Cerebellar cortex (tissue), 1 donor: Measurements from ENCODE around the gene CAMK2B.
A peak's percentile ranks its signal among the peaks of the same experiment; 100 is the strongest.

Experiments used
- DNase-seq: peaks from one replicate; pipeline ENCODE4 v3.0.0-alpha.2; 2015; ENCODE audit warnings: low spot score

The CAMK2B gene

DNA sequence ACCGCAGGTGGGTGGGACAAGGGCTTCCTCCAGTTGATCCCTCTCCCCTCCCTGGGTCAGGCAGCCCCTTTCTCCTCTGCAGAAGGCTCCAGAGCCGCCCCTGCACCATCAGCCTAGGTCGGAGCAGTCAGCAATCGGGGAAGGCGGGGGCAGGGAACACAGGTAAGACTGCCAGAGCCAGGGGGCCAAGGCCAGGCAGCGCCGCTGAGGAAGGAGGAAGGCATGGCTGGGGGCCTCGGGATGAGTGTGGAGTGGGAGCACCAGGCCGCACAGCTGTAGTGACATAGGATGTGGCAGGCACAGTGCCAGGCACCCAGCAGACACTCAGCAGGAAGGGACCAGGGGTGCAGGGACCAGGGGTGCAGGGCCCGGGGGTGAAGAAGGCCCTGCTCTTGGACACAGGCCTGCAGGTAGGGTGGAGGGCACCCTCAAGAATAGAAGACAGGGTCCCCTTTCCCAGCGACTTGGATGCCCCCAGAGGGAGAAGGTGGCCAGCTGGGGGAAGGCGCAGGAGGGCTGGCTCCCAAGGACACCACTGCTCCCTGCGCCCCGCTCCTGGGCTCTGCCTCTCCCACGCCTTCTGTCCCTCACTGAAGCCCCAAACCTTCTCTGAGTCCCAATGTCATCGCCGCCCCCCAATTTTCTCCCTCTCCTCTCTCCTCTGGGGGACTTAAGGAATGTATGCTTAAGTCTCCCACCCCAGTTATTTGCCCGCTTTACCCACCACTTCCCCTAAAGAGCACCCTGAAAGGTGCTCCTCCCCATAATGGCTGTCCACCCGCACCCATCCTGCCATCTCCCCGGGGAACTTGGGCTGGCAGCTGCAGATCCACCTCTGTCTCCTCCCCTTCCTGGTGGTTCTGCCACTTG lies 38.5 kb downstream of the CAMK2B start:
- no peak for DNase-seq

DNA sequence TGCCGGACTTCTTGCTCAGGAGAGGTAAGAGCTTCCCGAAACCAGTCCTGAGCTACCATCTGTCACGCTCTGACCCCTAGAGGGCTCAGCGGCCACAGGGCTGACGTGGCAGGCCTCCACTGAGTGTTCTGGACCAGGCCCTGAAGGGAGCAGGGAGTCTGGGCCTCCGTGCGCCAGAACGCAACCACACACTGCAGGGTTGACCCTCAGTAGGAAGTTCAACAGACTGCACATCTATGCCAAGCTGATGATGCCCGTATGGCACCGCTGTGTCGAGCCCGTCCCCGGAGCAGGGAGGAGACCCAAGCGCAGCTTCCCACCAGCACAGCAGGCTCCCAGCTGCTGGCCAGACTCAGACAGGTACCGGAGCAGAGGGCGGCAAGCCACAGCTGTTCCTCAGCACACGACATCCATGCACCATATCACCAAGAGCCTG lies 39.2 kb downstream of the CAMK2B start:
- DNase-seq, result peak; percentile 77

DNA sequence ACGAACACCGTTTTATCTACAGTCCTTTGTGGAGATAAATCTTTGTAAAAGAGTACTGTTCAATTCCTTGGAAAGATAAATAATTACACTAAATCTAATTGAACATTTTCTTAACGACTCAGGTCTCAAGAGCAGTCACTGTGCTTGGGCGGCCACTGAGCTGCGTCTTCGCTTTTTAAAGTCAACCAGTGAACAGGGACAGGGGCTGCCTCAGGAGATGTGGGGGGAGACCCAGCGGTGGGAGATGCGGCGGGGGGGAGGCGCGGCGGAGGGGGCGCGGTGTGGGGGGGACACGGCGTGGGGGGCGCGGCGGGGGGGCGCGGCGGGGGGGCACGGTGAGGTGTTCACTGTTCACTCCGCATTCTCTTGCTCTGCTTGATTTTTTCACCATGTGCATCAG lies 39.8 kb downstream of the CAMK2B start:
- no peak for DNase-seq

DNA sequence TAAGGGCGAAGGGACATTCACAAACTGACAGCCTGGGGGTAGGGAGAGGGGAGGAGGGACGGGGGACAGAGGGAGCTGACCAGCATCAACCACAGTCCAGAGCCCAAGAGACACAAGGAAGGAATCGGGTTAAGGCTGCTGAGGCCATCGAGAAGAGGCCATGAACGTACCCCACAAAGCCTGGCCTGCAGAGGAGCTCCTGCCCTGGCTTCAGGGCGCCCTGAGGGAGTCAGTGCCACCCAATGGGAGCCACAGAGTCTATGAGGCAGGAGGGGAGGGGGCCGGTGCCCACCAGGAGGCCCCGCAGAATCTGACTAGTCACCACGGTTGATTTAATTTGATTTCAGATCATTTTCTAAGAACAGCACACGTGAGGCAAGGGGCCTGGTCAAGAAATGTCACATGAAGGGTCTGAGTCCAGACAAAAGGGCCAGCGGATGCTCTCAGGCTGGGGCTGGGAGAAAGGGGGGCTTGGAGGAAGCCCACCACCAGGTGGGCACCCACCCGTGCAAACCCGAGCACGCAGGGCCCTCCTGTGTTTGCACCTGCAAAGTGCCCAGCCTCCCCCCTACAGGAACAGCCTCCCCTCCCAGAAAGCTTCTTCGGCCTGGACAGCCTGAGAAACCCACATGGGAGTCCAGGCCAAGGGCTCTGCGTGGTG lies 40.4 kb downstream of the CAMK2B start:
- DNase-seq, result no peak

DNA sequence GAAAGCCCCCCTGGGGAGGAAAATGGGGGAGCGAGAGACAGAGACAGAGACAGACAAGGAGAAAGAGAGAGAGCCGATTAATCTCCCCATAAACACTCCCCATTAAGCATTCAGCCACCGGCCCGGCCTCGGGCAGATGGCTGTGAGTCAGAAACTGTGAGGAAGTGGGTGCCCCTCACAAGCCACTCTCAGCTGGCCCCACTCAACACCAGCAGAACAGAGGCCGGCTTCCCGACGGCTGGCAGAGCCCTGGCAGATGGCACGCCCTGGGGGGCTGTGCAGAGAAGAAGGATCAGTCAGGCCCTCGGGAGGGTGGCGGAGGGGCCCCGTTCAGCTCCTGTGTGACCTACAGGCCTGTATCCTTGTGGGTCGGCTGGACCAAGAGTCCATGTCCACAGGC lies 41.2 kb downstream of the CAMK2B start:
- no peak for DNase-seq

DNA sequence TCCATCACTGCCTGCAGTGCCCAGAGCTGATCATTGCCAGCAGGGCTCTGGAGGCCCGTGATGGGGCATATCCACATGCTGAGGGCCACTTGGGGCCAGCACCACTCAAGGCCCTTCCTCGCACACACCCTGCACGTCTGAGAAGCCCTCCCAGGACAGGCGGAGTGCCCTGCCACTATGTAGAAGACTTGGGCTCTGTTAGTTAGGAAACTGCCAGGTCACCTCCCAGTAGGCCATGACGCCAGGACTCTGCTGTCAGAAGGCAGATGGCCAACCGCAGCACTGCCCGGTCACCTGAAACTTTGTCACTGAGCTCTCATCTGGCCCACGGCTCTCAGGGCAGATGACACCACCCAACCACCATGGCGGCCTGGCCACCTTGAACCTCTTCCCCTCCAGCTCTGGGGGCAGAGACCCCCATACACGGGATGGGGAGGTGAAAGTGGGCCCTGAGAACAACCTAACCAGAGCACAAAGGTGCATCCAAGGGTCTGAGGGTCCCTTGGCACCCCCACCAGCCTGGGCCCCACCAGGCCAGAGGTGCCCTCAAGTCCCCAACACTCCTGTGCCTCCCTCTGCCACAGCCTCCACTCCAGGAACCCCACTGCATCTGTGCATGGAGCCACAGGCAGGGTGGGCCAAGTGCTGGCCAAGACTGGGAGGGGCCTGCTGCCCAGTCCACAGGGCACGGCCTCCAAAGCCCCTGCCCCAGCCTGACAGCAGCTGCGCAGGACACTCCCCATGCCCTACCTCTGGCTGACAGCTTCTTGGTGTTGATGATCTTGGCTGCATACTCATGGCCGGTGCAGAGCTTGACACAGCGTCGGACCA lies 41.8 kb downstream of the CAMK2B start:
- DNase-seq, result no peak

DNA sequence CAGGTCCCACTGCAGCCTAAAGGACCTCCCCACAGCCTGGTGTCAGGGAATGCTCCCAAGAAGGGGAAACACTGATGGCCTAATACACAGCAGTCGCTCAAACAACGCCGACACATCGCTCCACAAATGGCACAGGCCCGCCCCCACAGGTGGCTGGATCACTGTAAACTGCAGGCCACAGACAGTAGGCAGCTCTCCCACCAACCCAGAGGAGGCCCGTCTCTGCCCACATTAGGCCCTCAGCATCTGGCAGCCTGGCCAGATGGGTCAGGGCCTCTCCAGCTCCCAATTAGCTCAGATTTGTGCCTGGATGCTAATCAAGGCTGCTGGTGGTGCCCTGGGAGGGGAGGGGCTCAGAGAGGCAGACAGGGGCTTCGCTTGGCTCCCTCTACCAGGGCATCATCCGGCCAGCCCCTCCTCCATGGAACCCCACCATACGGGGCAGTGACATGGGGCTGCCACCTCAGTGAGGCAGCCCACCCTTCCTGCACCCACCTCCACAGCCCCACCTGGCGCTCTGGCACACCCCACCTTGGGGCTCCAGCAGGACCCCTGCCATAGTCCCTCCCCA lies 42.7 kb downstream of the CAMK2B start:
- no peak for DNase-seq

DNA sequence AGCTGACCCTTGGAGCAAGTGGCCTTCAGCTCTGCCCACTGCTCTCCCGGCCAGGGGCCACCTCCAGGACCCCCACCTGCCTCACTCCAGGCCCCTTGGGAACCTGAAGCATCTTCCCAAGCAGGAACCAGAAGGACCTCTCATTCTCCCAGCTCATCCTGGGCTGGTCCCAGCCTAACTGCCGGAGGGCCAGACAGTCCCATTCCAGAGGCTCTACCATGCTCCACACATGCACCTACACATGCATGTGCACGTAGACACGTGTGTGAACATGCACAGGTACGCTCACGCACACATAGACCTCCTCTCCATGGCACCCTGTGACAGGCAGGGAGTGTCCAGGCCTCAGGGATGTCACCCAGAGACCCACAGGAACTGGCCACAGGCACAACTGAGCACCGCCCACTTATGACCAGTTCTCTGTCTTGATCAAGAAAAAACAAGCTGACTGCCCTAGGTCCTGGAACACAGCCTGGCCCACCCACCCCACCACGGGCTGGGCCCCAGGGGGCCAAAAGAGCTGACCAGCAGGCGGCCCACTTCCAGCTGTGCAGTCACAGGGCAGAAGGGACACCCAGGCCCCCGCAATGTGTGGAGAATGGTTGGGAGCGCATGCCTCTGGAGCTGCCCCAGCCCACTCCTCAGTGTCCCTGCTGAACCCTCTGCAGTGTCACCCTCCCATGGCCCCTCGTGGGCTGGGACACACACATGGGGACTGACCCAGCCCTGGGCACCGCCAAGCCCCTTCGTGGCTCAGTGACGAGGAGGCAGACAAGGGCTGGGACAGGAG lies 43.4 kb downstream of the CAMK2B start:
- DNase-seq, result no peak

DNA sequence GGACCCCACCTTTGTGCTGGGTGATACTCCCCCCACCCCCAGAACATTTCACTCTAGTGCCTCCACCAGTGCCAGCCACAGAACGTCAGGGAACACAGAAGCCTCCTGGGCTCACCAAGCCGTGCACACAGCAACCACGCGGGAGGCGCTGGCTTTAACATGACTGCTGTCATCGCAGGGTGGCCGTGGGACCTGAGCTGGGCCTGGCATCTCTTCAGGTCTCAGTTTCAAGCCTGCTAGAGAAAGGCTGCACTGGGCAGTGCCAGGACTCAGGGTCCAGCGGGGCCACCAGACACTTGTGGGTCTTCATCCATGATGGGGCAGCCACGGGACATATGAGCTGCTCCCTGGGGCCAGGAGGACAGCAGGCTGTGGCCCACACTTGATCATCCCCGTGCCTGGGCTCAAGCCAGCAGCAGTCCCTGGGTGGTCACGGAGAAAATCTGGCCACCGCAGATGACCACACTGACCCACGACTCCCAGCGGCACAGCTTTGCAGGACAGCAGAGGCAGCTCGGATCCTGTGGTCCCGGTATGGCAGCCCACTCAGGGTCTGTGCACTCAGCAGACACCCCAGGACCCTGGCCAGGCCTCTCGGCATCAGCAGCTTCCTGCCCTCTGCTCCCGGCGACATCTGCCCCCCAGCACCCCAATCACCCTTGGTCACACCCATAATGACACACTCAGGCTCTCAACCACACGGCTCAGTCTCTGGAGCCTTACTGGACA lies 44.2 kb downstream of the CAMK2B start:
- no peak for DNase-seq

DNA sequence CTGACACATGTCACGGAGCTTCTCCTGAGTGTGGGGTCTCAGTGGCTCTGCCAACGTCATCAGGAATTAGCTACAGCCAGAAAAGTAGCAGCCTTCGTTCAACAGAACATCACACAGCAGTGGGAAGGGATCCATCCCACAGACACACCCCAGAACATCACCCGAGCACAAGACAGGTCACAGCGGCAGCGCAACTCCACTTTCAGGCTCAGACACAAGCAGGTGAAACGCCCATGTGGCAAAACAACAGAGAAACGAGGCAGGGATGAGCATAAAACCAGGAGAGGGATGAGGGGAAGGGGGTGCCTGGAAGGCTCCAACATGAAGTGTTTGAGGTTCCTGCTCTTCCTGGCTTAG lies 44.8 kb downstream of the CAMK2B start:
- DNase-seq, result no peak

DNA sequence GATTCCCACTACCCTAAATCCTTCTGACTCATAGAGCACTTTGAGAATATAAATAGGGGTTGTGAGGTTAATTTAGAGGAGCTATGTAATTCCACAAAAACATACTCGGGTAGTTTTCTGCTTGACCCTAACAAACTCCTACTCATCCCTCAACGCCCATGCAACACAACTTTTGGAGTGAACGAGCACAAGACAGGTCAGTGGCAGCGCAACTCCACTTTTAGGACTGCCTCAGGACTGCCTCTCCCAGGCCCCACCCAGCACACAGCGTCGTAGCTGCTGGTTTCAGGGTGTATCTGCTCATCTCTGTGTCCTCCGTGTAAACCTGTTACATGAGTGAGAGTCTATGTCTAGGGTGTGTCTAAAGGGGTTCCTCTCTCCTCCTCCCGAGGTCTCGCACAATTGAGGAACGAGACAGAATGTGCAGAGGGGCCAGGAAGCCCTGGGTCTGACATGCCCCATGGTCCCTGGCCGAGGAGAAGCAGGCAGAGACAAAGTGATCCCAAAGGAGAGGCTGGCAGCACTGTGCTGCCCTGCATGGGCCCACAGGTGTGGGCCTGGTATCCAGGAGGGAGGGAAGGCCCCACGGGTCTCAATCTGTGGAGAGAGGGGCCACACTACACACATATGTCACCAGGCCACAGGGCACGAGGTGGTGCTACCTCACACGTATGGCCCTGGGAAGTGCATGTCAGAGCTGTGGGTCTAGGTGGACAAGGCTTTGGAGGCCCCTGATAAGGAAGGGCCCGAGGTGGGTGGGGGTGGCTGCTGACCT lies 45.5 kb downstream of the CAMK2B start:
- DNase-seq, result no peak

DNA sequence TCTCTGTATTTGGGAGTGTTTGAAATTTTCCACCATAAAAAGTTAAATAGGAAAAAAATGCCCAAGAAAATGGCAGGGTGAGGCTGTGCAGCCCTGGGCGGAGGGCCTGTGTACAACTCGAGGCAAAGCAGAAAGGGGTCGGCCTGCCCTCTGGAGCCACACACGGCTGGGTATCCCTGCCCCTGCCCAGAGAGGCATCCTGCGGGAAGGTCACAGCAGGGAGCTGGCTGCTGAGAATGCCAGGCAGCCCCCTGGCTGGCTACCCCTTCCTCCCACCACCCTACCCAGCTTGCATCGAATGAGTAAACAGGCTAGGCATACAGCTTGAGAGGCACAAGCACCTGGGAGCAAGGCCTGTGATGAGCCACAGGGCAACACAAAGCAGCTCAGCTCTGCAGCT lies 46.1 kb downstream of the CAMK2B start:
- DNase-seq, result no peak

DNA sequence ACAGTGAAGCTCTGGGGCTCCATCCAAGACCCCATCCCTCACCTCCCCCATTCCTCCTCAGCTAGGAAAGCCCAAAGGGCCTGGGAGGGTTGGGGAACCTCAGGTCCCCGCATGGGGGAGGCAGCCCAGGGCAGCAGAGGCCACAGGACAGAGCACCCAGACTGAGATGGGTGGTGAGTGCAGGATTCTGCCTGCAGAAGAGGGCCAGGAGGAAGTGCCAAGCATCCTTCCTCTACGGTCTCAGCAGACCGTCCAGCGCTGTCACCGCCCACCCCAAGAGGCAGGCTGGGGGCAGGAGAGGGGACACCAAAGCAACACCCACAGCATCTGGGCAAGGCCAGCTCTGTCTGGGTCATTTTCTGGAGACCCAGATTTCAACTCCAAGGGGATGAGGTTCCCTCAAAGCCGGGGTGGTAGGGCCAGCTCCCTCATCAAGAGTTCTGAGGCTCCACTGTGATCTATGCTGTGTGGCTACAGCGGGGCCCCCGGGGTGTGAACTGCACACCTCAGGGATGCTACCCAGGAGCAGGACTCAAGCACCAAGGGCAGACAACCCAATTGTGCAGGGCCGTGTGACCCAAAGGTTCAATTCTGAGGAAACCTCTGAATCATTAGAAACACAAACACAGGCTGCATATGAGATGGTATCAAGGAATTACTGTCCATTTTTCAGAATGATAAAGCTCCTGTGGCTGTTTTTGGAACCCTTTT lies 46.8 kb downstream of the CAMK2B start:
- DNase-seq, result no peak

DNA sequence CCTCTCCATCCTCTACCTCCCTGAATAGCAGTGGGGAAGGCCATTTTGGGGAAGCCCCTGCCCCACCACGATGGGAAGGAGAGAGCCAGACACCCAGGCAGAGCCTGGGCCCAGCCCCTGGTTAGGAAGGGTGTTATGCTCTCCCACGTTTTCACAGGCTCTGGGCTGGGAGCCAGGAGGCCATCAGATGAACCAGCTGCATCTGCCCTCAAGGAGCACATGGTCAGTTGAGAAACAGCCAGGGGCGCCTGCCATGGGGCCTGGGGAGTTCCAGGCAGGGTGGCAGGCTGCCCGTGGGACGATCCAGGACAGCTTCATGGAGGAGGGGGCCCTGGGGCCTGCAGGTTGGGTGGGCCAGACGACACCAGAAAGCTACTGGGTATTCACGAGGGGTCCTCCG lies 47.5 kb downstream of the CAMK2B start:
- no peak for DNase-seq

DNA sequence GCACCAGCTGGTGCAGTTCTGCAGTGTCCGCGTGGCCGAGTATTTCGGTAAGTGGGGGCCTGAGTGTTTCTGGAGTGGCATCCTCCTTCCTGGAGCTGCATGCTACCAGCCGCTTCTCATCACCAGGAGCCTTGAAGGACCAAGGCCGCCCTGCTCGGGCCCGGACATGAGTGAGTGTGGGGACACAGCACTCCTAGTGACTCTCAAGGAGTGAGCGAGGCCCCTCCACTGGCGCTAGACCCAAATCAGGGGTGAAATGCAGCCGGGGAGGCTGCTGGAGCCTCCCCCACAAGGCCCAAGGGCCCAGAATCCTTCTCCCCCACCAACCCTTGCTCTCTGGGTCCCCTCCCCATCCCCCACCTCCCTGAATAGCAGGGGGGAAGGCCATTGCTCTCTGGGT lies 48.0 kb downstream of the CAMK2B start:
- DNase-seq, result no peak

DNA sequence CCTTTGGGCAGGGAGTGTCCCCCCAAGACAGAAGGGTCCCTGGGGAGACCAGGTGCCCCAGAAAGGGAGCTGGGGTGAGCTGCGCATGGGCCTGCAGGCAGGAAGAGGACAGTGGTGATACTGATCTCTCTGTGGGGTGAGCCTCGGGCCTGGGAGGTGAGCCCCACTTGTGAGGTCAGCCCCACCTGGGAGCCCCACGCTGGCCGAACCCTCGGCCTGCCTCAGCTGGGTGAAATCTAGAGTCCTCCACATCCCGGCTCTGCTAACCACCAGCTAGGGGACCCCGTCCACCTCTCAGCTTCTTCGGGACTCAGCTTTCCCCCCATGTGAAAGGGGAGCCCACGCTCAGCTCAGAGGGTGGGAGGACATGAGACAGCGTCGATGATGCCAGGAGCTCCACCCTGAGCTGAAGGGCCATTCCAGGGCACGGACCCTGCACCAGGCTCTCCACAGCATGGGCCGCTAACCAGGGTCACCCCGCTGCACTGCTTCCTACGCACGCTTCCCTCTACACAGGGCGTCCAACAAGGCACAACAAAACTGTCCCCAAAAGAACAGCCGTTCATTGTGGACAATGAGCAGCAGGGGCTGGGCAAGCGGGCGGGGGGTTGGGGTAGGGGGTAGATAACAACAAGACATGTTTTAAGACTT lies 48.7 kb downstream of the CAMK2B start:
- DNase-seq, result no peak

DNA sequence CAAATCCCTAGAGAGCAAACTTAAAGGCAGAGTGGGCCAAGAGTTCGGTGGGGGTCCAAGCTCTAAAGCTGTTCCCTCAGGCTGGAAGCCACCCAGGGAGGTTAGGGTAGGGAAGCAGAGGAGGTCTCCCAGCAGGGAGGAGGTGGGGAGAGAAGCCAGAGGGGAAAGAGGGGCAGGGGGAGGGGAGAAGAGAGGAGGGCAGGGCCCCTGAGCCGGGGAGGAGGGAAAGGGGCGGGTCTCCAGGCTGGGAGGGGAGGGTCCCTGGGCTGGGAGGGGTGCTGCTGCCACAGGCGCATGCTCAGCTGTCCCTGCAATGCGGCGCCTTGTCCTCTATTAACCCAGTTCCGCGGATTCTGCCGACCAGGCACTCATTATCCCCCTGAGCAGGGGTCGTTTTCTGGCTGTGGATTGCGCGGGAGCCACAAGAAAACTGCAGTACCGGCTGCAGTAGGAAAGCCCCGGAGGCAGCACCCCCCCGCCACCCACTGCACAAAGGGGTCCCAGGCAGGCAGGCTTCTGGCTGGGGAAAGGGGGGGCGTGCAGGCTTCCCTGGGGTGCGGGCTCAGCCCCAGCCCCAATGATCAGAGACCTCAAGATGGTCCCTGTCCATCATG lies 49.3 kb downstream of the CAMK2B start:
- no peak for DNase-seq

DNA sequence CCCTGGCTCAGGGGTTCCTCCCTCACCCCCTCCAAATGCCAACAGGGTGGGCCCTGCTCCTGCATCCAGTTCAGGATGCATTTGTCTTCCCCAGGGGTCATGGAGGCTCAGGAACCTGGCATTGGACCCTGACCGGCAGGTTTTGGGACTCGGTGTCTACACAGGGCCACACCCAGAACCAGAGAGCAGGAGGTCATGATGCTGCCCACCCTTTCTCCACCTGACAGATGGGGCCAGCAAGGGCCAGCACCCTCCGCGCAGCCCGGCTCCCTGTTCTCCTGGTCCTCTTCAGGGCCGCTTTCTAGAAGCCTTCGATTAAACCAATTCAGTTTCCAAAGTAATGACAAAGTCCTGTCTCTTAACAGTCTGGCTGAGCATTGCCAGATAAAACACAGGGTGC lies 50.2 kb downstream of the CAMK2B start:
- no peak for DNase-seq

DNA sequence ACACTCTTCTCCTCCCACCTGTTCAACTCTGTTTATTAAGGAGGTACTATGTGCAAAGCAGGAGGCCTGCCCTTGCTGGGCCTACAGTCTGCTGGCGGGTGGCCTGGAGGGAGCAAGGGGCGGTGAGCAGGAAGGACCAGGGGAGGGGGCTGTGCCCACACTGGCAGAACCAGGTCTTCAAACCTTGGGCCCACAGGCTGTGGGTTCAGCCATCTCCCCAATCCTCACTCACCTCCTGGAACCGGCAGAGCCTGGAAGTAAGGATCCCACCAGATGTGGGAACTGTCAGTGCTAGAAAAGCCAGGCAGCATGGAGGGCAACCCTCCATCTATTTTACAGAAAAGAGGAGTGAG lies 50.8 kb downstream of the CAMK2B start:
- no peak for DNase-seq
